HCT116 (cell line): Measurements from ENCODE around the gene DOCK1.

Experiments
- CEBPB ChIP-seq: IDR thresholded peaks from 2 replicates; pipeline ENCODE4 v1.6.1; 2012; ENCODE audit warnings: low read depth
- EGR1 ChIP-seq: IDR thresholded peaks from 2 replicates; pipeline ENCODE4 v1.6.1; 2012; ENCODE audit warnings: low read depth
- ELF1 ChIP-seq: IDR thresholded peaks from 2 replicates; pipeline ENCODE4 v1.6.1; 2012; ENCODE audit warnings: low read depth, borderline replicate concordance
- JUND ChIP-seq: IDR thresholded peaks from 2 replicates; pipeline ENCODE4 v1.6.1; 2012
- POLR2A ChIP-seq: IDR thresholded peaks from 2 replicates; pipeline ENCODE4 v1.7.0; 2011; ENCODE audit warnings: borderline replicate concordance; ENCODE audit not compliant: insufficient read depth, insufficient read length; ENCODE audit errors: extremely low read depth
- POLR2AphosphoS5 ChIP-seq: IDR thresholded peaks from 2 replicates; pipeline ENCODE4 v1.6.1; 2011; ENCODE audit warnings: mild to moderate bottlenecking, low read depth, low read length, moderate library complexity
- SP1 ChIP-seq: IDR thresholded peaks from 2 replicates; pipeline ENCODE4 v1.6.1; 2012; ENCODE audit warnings: low read depth
- TCF7L2 ChIP-seq: IDR thresholded peaks from 2 replicates; pipeline ENCODE4 v1.7.0; 2011; ENCODE audit warnings: borderline replicate concordance, inconsistent platforms; ENCODE audit not compliant: insufficient read depth, insufficient read length; ENCODE audit errors: extremely low read depth
- ZNF274 ChIP-seq: fragments of 200-500 bp; sonication (Bioruptor generic); IDR thresholded peaks from 2 replicates; pipeline ENCODE4 v1.6.1; 2014; ENCODE audit warnings: mild to moderate bottlenecking, low read depth, low read length, inconsistent platforms
- TF ChIP-seq, protein P1 (sequence below): IDR thresholded peaks from 2 replicates; pipeline ENCODE4 v1.6.1; 2011; ENCODE audit warnings: mild to moderate bottlenecking, low read length, moderate library complexity; ENCODE audit not compliant: insufficient replicate concordance; ENCODE audit errors: extremely low read depth
- TF ChIP-seq, protein P2 (sequence below), 3 experiments: fragments of 200-600 bp in 1 of 3; sonication (generic) in 1 of 3; IDR thresholded peaks in 2 of 3; conservative IDR thresholded peaks in 1 of 3; 2 replicates each; pipeline ENCODE4 v1.5.1; 2012 to 2017; ENCODE audit warnings: low read depth in 2 of 3, low read length in 2 of 3, antibody characterized with exemption in 1 of 3, borderline replicate concordance in 1 of 3, control low read depth in 1 of 3, mild to moderate bottlenecking in 1 of 3, mixed read lengths in 1 of 3, mixed run types in 1 of 3, moderate library complexity in 1 of 3; ENCODE audit not compliant: insufficient read depth in 1 of 3
- TF ChIP-seq, protein P3 (sequence below): IDR thresholded peaks from 2 replicates; pipeline ENCODE4 v1.6.1; 2012

DNA sequence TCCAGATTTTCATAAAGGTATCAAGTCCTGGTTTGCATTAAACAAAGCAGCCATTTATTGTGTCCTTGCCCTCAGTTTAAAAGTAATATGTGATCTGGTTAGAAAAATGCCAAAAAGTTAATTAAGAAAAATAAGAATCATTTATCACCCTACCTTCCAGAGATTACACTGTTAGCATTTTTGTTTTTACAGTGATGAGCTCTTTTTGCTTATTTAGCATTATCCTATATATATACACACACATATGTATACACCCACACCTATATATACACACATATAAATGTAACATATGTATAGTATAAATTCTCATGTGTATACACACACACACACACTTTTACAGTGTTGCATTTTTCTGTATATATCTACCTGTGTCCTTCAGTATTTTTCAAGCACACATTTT is 163.3 kb downstream of the DOCK1 start:
- TF ChIP-seq TCF7L2 (no peak), POLR2A (no peak), SP1 (no peak), POLR2AphosphoS5 (no peak), JUND (no peak), CEBPB (no peak), ELF1 (no peak), ZNF274 (no peak), EGR1 (no peak)
- TF ChIP-seq, protein P1, sequence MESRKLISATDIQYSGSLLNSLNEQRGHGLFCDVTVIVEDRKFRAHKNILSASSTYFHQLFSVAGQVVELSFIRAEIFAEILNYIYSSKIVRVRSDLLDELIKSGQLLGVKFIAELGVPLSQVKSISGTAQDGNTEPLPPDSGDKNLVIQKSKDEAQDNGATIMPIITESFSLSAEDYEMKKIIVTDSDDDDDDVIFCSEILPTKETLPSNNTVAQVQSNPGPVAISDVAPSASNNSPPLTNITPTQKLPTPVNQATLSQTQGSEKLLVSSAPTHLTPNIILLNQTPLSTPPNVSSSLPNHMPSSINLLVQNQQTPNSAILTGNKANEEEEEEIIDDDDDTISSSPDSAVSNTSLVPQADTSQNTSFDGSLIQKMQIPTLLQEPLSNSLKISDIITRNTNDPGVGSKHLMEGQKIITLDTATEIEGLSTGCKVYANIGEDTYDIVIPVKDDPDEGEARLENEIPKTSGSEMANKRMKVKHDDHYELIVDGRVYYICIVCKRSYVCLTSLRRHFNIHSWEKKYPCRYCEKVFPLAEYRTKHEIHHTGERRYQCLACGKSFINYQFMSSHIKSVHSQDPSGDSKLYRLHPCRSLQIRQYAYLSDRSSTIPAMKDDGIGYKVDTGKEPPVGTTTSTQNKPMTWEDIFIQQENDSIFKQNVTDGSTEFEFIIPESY, result no peak
- TF ChIP-seq, protein P2, sequence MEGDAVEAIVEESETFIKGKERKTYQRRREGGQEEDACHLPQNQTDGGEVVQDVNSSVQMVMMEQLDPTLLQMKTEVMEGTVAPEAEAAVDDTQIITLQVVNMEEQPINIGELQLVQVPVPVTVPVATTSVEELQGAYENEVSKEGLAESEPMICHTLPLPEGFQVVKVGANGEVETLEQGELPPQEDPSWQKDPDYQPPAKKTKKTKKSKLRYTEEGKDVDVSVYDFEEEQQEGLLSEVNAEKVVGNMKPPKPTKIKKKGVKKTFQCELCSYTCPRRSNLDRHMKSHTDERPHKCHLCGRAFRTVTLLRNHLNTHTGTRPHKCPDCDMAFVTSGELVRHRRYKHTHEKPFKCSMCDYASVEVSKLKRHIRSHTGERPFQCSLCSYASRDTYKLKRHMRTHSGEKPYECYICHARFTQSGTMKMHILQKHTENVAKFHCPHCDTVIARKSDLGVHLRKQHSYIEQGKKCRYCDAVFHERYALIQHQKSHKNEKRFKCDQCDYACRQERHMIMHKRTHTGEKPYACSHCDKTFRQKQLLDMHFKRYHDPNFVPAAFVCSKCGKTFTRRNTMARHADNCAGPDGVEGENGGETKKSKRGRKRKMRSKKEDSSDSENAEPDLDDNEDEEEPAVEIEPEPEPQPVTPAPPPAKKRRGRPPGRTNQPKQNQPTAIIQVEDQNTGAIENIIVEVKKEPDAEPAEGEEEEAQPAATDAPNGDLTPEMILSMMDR (IDR thresholded peaks at IDR 0.05 in 2 of 3, conservative IDR thresholded peaks at IDR 0.05 in 1 of 3; ENCODE audit: borderline replicate concordance in 1 of 3, insufficient read depth in 1 of 3, low read depth in 2 of 3, low read length in 2 of 3), result no peak
- TF ChIP-seq, protein P3, sequence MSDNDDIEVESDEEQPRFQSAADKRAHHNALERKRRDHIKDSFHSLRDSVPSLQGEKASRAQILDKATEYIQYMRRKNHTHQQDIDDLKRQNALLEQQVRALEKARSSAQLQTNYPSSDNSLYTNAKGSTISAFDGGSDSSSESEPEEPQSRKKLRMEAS, result no peak
